HT1080 (cell line): Measurements from ENCODE around the gene C1S. TPM values are rescaled to one million over a fixed set of nuclear protein-coding genes. Genes with fewer than 3 reads are reported as not detected.

Source experiments
- DNase-seq: peaks from one replicate; pipeline ENCODE4 v3.0.0-alpha.2; 2015; ENCODE audit warnings: low read depth
- total RNA-seq: library from RNA; depleted of rRNA; stranded (reverse); fragments of >200 nt; shearing (Covaris generic); gene quantifications from 2 replicates; pipeline ENCODE4 v1.2.3, GENCODE V29; 2014

Gene C1S
- total RNA-seq, 1 experiment from 2014 or later = 1.8 TPM

- no peak for DNase-seq
Observed at GRCh38 chr12:7075939-7076338, 15.4 kb downstream of the C1S start.

- DNase-seq = no peak
Observed at GRCh38 chr12:7076493-7076892, 16.0 kb downstream of the C1S start.

GRCh38 chr12:7078163-7078562 is 17.6 kb downstream of the C1S start:
- no peak for DNase-seq

- DNase-seq = peak; percentile 53
Observed at GRCh38 chr12:7079826-7080125, 19.3 kb downstream of the C1S start.

GRCh38 chr12:7081037-7081436 is 20.5 kb downstream of the C1S start:
- no peak for DNase-seq

- DNase-seq = no peak
Observed at GRCh38 chr12:7083125-7083524, 22.6 kb downstream of the C1S start.

GRCh38 chr12:7089196-7089871 is 28.8 kb downstream of the C1S start:
- DNase-seq = no peak

GRCh38 chr12:7090222-7090998 is 29.9 kb downstream of the C1S start:
- no peak for DNase-seq

- DNase-seq = no peak
Observed at GRCh38 chr12:7091171-7091570, 30.7 kb downstream of the C1S start.

GRCh38 chr12:7091660-7092228 is 31.2 kb downstream of the C1S start:
- DNase-seq = no peak

- peak; percentile 55 for DNase-seq
Observed at GRCh38 chr12:7092229-7092985, 31.9 kb downstream of the C1S start, which contains the start of gene C1R. Gene C1R, minus strand, starts transcription at chr12:7092445. Its CDS starts 57 bp downstream, at chr12:7092388.

GRCh38 chr12:7092986-7093460 is 32.5 kb downstream of the C1S start:
- DNase-seq = no peak

- DNase-seq = no peak
Observed at GRCh38 chr12:7093486-7093885, 33.0 kb downstream of the C1S start.

GRCh38 chr12:7093892-7094291 is 33.4 kb downstream of the C1S start:
- DNase-seq = no peak

GRCh38 chr12:7096006-7096932 is 35.8 kb downstream of the C1S start:
- DNase-seq = no peak

- DNase-seq = no peak
Observed at GRCh38 chr12:7096979-7097378, 36.5 kb downstream of the C1S start.

- DNase-seq = no peak
Observed at GRCh38 chr12:7099290-7099996, 38.9 kb downstream of the C1S start.

GRCh38 chr12:7100239-7100638 is 39.7 kb downstream of the C1S start:
- DNase-seq = no peak

GRCh38 chr12:7101047-7101693 is 40.7 kb downstream of the C1S start:
- DNase-seq = no peak
